Measurements from ENCODE around the gene RASA3. TPM values are rescaled to one million over a fixed set of nuclear protein-coding genes. Genes with fewer than 3 reads are reported as not detected.

Gene RASA3
- total RNA-seq, 1 experiment from 2014 or later: 22.3 TPM

DNA sequence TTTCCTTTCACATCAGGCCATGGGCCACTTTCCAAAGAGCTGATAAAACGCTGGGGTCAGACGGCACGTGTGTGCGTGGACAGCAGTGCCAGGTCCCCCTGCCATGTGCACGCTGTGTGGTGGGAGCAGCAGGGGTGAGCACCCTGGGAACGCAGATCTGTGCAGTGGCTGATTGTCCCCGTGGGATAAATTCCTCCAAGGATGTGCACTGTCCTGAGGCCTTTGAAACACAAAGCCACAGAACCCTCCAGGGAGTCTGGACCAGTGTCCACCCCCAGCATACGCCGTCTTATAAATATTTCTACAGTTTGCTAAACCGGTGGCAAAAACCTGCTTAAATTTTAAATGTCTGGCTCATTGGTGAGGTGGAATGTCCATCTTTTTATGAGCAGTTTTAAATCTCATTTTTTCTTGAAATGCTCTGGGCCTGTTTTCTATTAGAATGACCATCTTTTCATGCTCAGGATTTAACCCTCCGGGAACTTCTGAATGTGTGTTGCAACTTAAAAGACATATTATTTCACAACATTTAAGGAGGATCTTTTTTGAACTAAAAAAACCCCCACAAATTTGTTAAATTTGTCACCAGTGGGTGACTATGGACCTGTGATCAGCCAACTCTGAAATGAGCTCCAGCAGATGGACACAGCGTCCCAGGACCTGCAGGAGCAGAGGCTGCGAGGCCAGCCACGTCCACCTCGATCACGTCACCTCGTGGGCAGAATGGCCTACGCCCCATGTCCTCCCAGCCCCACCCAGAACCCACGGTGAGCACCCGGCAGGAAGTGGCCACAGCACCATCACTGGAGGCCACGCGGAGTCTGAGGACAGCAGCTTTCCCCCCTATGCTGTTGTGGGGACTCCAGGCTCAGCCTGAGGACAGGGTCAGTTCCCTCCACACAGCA is 68.6 kb downstream of the RASA3 start:
- H3K4me1 Mint-ChIP-seq: peaks cover 19% of the 10 kb centered on the region
- ChIA-PET POLR2A (no interaction called here), CTCF (no interaction called here)
- H3K27ac Mint-ChIP-seq: peak overlapping the region; percentile 91; the same call in 1 of the 2 replicates
- no peak for DNase-seq (ENCODE audit: low spot score)
- no peaks in the 10 kb centered on the region for H3K36me3 Mint-ChIP-seq
- no peaks in the 10 kb centered on the region for H3K27me3 Mint-ChIP-seq (ENCODE audit: low read depth)
- no peak overlapping the region for H3K4me3 Mint-ChIP-seq
- H3K9me3 Mint-ChIP-seq: no peaks in the 10 kb centered on the region
- TF ChIP-seq KAT7 (CRISPR knock-in tag; IDR thresholded peaks at IDR 0.05; ENCODE audit: borderline replicate concordance) (no peak), GTF2I (CRISPR knock-in tag; conservative IDR thresholded peaks at IDR 0.05) (no peak), CDX4 (CRISPR knock-in tag; IDR thresholded peaks at IDR 0.05; ENCODE audit: borderline replicate concordance) (no peak), GABPB1 (CRISPR knock-in tag; IDR thresholded peaks at IDR 0.05) (no peak), CREB1 (CRISPR knock-in tag; IDR thresholded peaks at IDR 0.05) (no peak), SMAD3 (CRISPR knock-in tag; IDR thresholded peaks at IDR 0.05; ENCODE audit: borderline replicate concordance) (no peak), CREM (CRISPR knock-in tag; IDR thresholded peaks at IDR 0.05) (no peak), JAZF1 (CRISPR knock-in tag; IDR thresholded peaks at IDR 0.05) (no peak), ETV6 (CRISPR knock-in tag; IDR thresholded peaks at IDR 0.05) (no peak), ZNF423 (CRISPR knock-in tag; IDR thresholded peaks at IDR 0.05) (no peak), FOXJ3 (CRISPR knock-in tag; IDR thresholded peaks at IDR 0.05; ENCODE audit: borderline replicate concordance) (no peak), AR (CRISPR knock-in tag; IDR thresholded peaks at IDR 0.05) (no peak), ZNF671 (CRISPR knock-in tag; IDR thresholded peaks at IDR 0.05) (no peak), ZNF138 (CRISPR knock-in tag; conservative IDR thresholded peaks at IDR 0.05) (no peak), E2F4 (CRISPR knock-in tag; IDR thresholded peaks at IDR 0.05; ENCODE audit: borderline replicate concordance, low read depth) (no peak)
- TF ChIP-seq, protein P1, sequence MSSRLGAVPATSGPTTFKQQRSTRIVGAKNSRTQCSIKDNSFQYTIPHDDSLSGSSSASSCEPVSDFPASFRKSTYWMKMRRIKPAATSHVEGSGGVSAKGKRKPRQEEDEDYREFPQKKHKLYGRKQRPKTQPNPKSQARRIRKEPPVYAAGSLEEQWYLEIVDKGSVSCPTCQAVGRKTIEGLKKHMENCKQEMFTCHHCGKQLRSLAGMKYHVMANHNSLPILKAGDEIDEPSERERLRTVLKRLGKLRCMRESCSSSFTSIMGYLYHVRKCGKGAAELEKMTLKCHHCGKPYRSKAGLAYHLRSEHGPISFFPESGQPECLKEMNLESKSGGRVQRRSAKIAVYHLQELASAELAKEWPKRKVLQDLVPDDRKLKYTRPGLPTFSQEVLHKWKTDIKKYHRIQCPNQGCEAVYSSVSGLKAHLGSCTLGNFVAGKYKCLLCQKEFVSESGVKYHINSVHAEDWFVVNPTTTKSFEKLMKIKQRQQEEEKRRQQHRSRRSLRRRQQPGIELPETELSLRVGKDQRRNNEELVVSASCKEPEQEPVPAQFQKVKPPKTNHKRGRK (CRISPR knock-in tag; IDR thresholded peaks at IDR 0.05; ENCODE audit: borderline replicate concordance): no peak
- TF ChIP-seq, protein P2, sequence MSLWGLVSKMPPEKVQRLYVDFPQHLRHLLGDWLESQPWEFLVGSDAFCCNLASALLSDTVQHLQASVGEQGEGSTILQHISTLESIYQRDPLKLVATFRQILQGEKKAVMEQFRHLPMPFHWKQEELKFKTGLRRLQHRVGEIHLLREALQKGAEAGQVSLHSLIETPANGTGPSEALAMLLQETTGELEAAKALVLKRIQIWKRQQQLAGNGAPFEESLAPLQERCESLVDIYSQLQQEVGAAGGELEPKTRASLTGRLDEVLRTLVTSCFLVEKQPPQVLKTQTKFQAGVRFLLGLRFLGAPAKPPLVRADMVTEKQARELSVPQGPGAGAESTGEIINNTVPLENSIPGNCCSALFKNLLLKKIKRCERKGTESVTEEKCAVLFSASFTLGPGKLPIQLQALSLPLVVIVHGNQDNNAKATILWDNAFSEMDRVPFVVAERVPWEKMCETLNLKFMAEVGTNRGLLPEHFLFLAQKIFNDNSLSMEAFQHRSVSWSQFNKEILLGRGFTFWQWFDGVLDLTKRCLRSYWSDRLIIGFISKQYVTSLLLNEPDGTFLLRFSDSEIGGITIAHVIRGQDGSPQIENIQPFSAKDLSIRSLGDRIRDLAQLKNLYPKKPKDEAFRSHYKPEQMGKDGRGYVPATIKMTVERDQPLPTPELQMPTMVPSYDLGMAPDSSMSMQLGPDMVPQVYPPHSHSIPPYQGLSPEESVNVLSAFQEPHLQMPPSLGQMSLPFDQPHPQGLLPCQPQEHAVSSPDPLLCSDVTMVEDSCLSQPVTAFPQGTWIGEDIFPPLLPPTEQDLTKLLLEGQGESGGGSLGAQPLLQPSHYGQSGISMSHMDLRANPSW (CRISPR knock-in tag; conservative IDR thresholded peaks at IDR 0.05; ENCODE audit: low read depth): no peak
- no peak for ATAC-seq
